Adipose tissue (tissue), 3 donors: ENCODE measurements around the gene MIER3. TPM values are rescaled to one million over a fixed set of nuclear protein-coding genes. Genes with fewer than 3 reads are reported as not detected.

ENCODE experiments used
- H3K27ac ChIP-seq: one replicate; pipeline ENCODE4 v1.5.1; 2013; ENCODE audit warnings: low read depth, low read length
- WGBS, 3 donors: extraction: QIAGEN DNeasy Blood & Tissue Kit; methylation state at CpG; one replicate each; pipeline ENCODE4 v1.1.7; 2013; 5-methylcytosine and 5-hydroxymethylcytosine counted together
- polyA plus RNA-seq, 3 donors: library from polyadenylated mRNA; stranded (reverse); fragments of 200-250 nt; gene quantifications; one replicate each; pipeline ENCODE4 v1.2.3, GENCODE V29; 2013
- donor health status: healthy with polysubstance abuse.
- donor health status: Bipolar disorder and iron deficiency.
- donor health status: healthy.

MIER3 gene
- polyA plus RNA-seq, 3 donors = 3.4 to 6.1 (median 5.2) TPM

DNA sequence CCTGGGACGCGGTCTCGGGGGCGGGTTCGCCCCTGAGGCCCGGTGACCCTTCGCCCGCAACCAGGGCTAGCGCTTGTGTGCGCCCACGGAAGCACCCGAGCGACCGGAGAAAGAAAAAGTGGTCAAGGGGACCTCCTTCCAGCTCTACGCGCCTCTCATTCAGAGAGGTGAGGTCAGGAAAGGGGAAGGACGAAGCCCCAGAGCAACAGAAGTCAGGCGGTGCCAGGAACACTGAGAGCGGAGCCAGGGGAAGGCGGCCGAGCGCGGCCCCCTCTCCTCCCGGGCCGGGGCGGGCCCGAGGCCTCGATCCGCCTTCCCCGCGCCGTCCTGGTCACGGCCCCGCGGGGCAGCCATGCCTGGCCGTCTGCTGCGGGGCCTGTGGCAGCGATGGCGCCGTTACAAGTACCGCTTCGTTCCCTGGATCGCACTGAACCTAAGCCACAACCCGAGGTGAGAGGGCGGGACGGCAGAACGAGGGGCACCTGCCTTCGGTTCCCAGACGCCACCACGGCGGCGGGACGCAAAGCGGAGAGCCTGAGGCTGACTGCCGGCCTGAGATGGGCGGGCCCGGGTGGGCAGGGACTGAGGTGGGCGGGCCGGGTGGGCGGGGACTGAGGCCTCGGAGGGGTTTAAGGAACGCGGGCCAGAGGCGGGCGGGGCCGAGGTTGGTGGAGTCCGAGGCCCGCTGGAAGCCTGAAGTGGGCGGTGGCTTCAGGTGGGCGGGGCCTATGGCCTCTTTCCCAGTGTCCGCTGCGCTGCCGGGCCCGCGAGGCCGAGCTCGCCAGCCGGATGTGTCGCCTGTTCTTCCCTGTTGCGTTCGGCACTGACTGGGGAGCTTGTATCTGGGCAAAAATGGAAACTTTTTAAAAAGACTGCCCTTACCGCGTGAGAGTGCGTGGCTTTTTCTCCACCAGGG, 42.4 kb downstream of the MIER3 start, which contains the start of gene SETD9:
TSS of gene SETD9 (plus strand) at position 303 of the 916 bp plus-strand sequence. CDS start at position 353, 50 bp downstream.
- peak within 1 kb of the TSS; percentile 21 for H3K27ac ChIP-seq
- 0 to 1% (median 1%) methylated on average over 73 to 84 of the region's 84 CpGs for WGBS, 3 donors

GRCh38 chr5:56908942-56909293, 43.0 kb downstream of the MIER3 start:
- WGBS, 3 donors = 0 to 1% (median 1%) methylated on average over 19 of the region's 19 CpGs

DNA sequence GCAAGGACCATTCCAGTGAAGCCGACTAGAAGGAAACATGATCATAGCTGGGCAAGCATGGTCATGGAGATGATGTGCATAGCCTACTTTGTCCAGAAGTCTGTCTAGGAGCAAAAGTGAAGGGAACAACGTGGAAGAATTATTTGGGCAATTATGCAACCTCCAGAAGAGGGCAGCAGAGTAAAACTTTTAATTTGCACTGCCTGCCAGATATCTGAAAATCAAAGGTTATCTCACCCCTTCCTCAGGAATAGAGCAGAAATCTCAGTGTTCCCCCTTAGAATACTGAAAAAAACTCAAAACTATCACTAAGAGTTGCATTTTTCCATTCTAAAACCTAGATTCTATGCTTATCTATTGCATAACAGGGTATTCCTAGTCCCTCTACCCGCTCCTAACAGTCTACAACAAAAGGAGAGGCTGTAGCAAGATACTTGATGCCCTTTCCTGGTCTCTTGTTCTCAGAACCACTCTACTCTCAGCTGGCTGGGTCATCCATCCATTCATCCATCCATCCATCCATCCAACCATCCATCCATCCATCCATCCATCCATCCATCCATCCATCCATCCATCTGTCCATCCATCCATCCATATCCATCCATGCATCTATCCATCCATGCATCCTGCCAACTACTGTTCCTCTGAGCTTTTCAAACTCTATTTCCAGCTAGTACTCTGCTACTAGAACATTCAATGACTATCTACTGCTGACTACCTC, 50.9 kb downstream of the MIER3 start:
- no peak overlapping the region for H3K27ac ChIP-seq
- 32 to 38% (median 36%) methylated on average over 3 of the region's 3 CpGs for WGBS, 3 donors

More at GRCh38 chr5:56908942-56909293, 43.0 kb downstream of the MIER3 start:
- H3K27ac ChIP-seq = no peak overlapping the region

- no peak overlapping the region for H3K27ac ChIP-seq
- 46 to 64% (median 52%) methylated on average over 4 of the region's 4 CpGs for WGBS, 3 donors
Measured at GRCh38 chr5:56900395-56900794, 51.5 kb downstream of the MIER3 start.

DNA sequence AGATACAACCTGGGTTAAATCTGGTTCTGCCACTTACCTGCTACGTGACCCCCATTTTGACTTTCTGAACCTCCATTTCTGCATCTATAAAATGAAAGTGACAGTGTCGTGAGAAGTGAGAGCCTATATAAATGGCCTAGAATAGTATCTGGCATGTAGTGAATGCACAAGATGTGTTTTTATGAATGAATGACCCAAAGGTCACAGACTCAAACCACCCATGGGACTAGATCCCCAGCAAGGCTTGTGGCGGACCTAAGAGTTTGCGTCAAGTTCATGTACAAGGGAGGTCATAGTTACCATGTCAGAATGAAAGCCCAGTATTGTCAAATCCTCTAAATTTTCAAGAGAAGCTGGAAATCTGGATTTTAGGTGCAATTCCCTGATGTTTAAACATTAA, 53.7 kb downstream of the MIER3 start:
- 75 to 87% (median 87%) methylated on average over 4 of the region's 4 CpGs for WGBS, 3 donors

GRCh38 chr5:56896763-56897162, 55.2 kb downstream of the MIER3 start:
- H3K27ac ChIP-seq = no peak overlapping the region
- WGBS, 3 donors = 95 to 98% (median 97%) methylated on average over 4 of the region's 4 CpGs

More for the DNA sequence above, 53.7 kb downstream of the MIER3 start:
- H3K27ac ChIP-seq = no peak overlapping the region

DNA sequence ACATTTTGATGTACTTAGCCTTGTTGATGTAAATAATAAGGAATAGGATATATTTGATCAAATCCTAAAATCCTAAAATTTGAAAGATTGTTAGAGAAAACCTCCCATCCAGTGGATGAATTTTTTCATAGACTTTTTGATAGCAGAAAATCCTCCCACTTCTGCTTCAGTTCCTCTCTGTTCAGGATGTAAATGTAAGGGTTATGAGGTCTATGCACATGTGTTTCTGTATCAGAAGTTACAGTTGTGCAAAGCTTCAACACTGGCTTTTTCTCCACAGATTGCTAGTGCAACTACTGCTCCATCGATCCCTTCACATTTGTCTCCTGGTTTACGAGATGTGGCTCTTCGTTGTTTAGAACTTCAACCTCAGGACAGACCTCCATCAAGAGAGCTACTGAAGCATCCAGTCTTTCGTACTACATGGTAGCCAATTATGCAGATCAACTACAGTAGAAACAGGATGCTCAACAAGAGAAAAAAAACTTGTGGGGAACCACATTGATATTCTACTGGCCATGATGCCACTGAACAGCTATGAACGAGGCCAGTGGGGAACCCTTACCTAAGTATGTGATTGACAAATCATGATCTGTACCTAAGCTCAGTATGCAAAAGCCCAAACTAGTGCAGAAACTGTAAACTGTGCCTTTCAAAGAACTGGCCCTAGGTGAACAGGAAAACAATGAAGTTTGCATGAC, 58.5 kb downstream of the MIER3 start:
- no peak overlapping the region for H3K27ac ChIP-seq
- WGBS, 3 donors = 86 to 91% (median 87%) methylated on average over 5 of the region's 5 CpGs

- no peak overlapping the region for H3K27ac ChIP-seq
- 97 to 98% (median 98%) methylated on average over 5 of the region's 5 CpGs for WGBS, 3 donors
Measured at GRCh38 chr5:56881571-56881970, 70.4 kb downstream of the MIER3 start.

DNA sequence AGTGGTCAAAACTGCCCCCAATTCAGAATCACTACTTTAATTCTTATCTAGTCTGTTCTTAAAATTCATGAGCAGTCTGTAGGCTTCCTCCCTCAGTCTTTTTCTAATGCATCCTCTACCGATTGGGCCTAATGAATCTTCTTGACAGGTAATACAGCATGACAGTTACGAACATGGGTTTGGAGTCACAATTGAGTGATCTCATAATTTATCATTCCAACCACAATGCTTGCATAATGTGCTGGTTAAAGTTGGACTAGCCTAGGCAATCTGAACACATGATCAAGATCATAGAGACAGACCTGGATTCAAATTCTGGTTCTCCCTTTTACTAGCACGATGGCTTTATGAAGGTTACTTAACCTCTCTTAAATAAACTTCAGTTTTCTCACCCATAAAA, 75.6 kb downstream of the MIER3 start:
- H3K27ac ChIP-seq = no peak overlapping the region
- 60 to 74% (median 68%) methylated on average over 3 of the region's 3 CpGs for WGBS, 3 donors

DNA sequence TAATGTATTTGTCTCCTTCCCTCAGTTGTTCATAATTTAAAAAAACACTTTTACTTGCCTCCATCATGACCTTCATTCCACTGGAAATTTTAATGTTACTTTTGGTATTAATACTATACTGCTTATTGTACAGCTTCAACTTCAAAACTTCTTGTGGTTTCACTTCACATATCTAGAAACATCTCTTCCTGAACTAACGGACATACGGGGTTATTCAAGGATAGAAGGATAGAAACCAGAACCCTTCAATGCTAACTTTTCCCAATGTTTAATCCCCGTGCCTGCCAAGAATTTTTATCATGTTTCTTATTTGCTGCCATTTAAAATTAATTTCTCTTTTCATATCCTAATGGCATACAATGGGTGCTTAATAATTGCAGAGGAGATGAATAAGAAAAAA, 78.9 kb downstream of the MIER3 start:
- WGBS, 3 donors = 44 to 72% (median 55%) methylated on average over 3 of the region's 3 CpGs

GRCh38 chr5:56871777-56872176, 80.1 kb downstream of the MIER3 start:
- no peak overlapping the region for H3K27ac ChIP-seq
- WGBS, 3 donors = 55 to 89% (median 70%) methylated on average over 2 of the region's 2 CpGs

More for the DNA sequence above, 78.9 kb downstream of the MIER3 start:
- H3K27ac ChIP-seq = no peak overlapping the region

Other genes starting within 250 kb of the MIER3 start
- 1 to 10 TPM; 4.2 to 5.2 (median 5.0) TPM for gene MAP3K1, start 136.6 kb downstream of the MIER3 start, polyA plus RNA-seq
- gene SETD9, start 42.5 kb downstream of the MIER3 start, polyA plus RNA-seq = 10 to 100 TPM in 1 of 3 donors, 1 to 10 TPM in 2; 6.3 to 10.2 (median 9.5) TPM
- 10 to 100 TPM; 19.7 to 40.4 (median 33.2) TPM for gene GPBP1, start 221.9 kb upstream of the MIER3 start, polyA plus RNA-seq